ENCODE results near the gene GPC1.

Gene GPC1

GRCh38 chr2:240444464-240444863, 9.0 kb downstream of the GPC1 start:
- DNase-seq = no peak

- DNase-seq = no peak
These were observed 10.6 kb downstream of the GPC1 start for GRCh38 chr2:240445961-240446663.

GRCh38 chr2:240446664-240447175, 11.3 kb downstream of the GPC1 start:
- DNase-seq = no peak

- no peak for DNase-seq
These were observed 11.9 kb downstream of the GPC1 start for GRCh38 chr2:240447331-240447730.

- DNase-seq = no peak
These were observed 12.5 kb downstream of the GPC1 start for GRCh38 chr2:240447934-240448333.

- DNase-seq = no peak
These were observed 13.2 kb downstream of the GPC1 start for GRCh38 chr2:240448387-240449274.

- DNase-seq = no peak
These were observed 14.5 kb downstream of the GPC1 start for GRCh38 chr2:240449764-240450531.

- no peak for DNase-seq
These were observed 15.2 kb downstream of the GPC1 start for GRCh38 chr2:240450532-240451107.

- DNase-seq = no peak
These were observed 15.7 kb downstream of the GPC1 start for GRCh38 chr2:240451108-240451611.

GRCh38 chr2:240451791-240452461, 16.5 kb downstream of the GPC1 start:
- no peak for DNase-seq

- DNase-seq = no peak
These were observed 17.2 kb downstream of the GPC1 start for GRCh38 chr2:240452462-240453256.

GRCh38 chr2:240453461-240454105, 18.1 kb downstream of the GPC1 start:
- no peak for DNase-seq

GRCh38 chr2:240454106-240454901, 18.8 kb downstream of the GPC1 start:
- DNase-seq = no peak

GRCh38 chr2:240455272-240455646, 19.8 kb downstream of the GPC1 start:
- no peak for DNase-seq

GRCh38 chr2:240455647-240456446, 20.4 kb downstream of the GPC1 start:
- DNase-seq = no peak

- no peak for DNase-seq
These were observed 21.2 kb downstream of the GPC1 start for GRCh38 chr2:240456447-240457222.

GRCh38 chr2:240457223-240458043, 22.0 kb downstream of the GPC1 start:
- DNase-seq = no peak

All from activated gamma-delta T cell treated with Interleukin-2 at 50 U/mL for 16 hours (primary cell).